SJSA1 (cell line): ENCODE data around the gene ZGRF1. TPM values are rescaled to one million over a fixed set of nuclear protein-coding genes. Genes with fewer than 3 reads are reported as not detected.
"Not testable (repeated sequence)": the region's sequence is repeated elsewhere in the genome, so short reads cannot be mapped to it uniquely, and the experiment has no call there.

Experiments
- DNase-seq, 2 experiments: peaks; one replicate each; pipeline ENCODE4 v3.0.0-alpha.2; 2015 to 2020; ENCODE audit warnings: low spot score in 2 of 2, low read depth in 1 of 2
- H3K27ac ChIP-seq: fragments of 250-450 bp; sonication (Bioruptor Pico); 2 replicates; pipeline ENCODE4 v1.5.1; 2020; ENCODE audit warnings: mild to moderate bottlenecking, moderate library complexity
- H3K27me3 ChIP-seq: fragments of 250-450 bp; sonication (Bioruptor Pico); replicated peaks from 2 replicates; pipeline ENCODE4 v1.5.1; 2020; ENCODE audit warnings: mild to moderate bottlenecking, moderate library complexity
- H3K36me3 ChIP-seq: fragments of 250-450 bp; sonication (Bioruptor Pico); 2 replicates; pipeline ENCODE4 v1.5.1; 2020; ENCODE audit warnings: mild to moderate bottlenecking
- H3K4me1 ChIP-seq: fragments of 250-450 bp; sonication (Bioruptor Pico); replicated peaks from 2 replicates; pipeline ENCODE4 v1.6.1; 2021; ENCODE audit warnings: mild to moderate bottlenecking
- H3K4me3 ChIP-seq: fragments of 250-450 bp; sonication (Bioruptor Pico); 2 replicates; pipeline ENCODE4 v1.5.1; 2020; ENCODE audit warnings: mild to moderate bottlenecking
- H3K9me3 ChIP-seq: fragments of 250-450 bp; sonication (Bioruptor Pico); replicated peaks from 2 replicates; pipeline ENCODE4 v1.5.1; 2020; ENCODE audit warnings: mild to moderate bottlenecking
- total RNA-seq: library from RNA; depleted of rRNA; stranded (reverse); fragments of >200 nt; shearing (Covaris generic); gene quantifications from 2 replicates; pipeline ENCODE4 v1.2.3, GENCODE V29; 2014; rRNA removed

Gene ZGRF1
- total RNA-seq, 1 experiment from 2014 or later: 22.3 TPM

DNA sequence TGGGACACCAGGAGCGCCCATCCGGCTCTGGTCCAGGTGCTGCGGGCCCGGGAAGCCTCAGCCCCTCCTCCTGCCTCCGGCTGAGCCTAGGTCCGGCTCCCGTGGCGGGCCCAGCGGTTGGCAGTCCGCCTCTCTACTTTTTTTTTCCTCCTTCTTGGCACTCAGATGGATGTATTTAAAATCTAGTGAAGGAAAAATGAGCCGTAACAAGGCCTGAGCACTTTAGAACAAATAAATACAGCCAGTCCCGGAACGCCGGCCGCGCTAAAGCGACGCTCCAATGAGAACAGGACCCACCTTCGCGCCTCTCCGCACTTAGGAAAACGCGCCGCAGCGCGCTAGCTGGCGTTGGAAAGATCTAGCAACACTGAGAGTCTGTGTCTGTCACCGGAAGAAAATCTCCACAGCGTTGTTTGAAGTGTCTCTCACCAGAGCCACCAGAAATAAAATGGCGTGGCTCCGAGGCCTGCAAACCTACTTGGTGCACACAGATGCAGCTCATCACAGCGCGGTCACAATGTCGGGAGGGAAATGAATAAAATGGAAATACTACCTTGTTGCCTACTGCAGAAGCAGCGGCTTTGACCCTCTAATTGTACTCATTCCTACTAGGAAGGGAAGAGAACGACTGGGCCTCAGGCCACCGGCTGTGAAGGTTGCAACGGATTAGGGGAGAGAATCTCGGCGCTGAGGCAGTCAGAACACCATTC is 125.5 kb downstream of the ZGRF1 start:
- Histone ChIP-seq H3K9me3 (no peaks in the 10 kb centered on the region), H3K4me3 (no peak overlapping the region), H3K27ac (no peak overlapping the region), H3K27me3 (peaks cover 58% of the 10 kb centered on the region), H3K4me1 (peaks cover 16% of the 10 kb centered on the region), H3K36me3 (no peaks in the 10 kb centered on the region)
- no peak for DNase-seq

DNA sequence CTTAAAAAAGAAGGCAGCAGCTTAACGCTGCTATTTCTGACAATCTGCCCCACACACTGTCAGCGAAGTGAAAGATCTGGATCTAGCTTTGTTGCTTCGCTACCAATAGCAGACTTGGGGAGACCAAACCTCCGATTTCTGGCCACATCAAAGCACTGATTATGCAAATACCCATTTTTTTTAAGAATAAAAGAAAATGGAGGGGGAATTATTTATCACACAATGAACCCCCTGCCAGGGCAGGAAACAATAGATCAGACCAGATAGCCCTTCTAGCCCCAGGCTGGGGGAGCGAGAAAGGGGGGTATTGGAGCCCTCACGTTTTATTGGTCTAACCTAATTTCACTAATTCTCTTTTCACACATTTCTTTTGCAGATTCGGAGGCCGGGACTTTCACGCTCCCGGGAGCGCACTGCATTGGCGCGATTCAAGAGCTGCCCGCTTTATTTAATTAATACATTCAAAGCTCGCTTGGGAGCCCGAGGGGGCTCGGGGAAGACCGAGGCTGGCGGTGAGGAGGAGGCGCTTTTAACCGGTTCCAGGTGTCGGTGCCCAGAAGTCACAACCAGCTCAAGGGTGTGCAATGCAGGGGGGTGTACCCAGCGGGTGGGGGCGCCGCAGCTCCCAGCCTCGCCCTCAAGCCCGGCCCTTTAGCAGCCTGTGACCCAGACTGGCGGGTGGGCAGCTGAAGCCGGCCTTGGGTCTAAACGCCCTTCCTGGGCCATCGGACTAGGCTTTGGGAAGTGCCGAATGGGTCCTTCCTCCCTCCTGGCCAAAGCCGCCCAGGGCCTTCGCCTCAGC is 126.2 kb downstream of the ZGRF1 start:
- no peaks in the 10 kb centered on the region for H3K9me3 ChIP-seq
- no peak overlapping the region for H3K4me3 ChIP-seq
- H3K27me3 ChIP-seq: peaks cover 59% of the 10 kb centered on the region
- DNase-seq: no peak
- peaks cover 11% of the 10 kb centered on the region for H3K4me1 ChIP-seq
- H3K27ac ChIP-seq: no peak overlapping the region
- H3K36me3 ChIP-seq: no peaks in the 10 kb centered on the region

DNA sequence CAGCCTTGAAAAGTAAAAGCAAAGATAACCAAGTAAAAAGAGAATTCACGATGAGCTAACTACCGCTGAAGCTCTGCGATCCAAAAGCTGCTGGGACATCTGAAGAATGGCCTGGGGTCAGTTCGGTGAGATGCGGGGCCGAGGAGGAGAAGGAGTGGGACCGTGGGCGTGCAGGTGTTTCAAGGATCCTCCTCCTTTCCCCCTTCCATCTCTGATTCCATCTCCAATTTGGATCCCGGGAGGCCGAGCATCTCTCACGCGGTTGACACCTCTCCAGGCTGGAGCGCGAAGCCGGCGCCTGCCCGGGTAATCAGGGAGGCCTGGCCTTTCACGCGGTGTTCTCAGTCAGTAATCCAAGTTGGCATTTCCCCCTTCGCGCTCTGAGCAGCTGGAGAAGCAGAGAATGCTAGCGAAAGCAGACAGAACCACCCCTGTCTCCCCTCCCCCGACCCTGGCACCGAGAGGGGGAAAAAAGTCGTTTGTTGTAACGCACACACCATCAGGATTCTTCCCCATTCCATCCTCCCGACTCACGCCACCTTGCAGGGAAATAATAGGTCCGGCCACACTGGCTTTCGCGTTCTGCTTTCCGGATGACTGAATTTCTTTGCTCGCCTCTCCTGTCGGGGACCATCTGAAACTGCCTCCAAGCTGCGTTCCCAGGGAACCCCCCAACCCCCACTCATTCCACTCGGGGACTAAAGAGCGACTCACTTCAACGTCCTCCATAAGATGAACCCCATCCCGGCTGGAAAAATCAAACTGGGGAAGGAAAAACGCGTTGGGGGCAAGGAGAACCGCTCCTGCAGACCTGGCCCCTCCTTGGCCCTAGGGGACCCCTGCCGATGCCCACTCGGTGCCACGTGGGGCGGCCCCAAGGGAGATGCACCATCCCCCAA is 127.2 kb downstream of the ZGRF1 start:
- H3K9me3 ChIP-seq: no peaks in the 10 kb centered on the region
- H3K27ac ChIP-seq: no peak overlapping the region
- H3K4me1 ChIP-seq: peaks cover 1% of the 10 kb centered on the region
- no peak overlapping the region for H3K4me3 ChIP-seq
- H3K27me3 ChIP-seq: peaks cover 56% of the 10 kb centered on the region
- DNase-seq: no peak
- H3K36me3 ChIP-seq: no peaks in the 10 kb centered on the region

DNA sequence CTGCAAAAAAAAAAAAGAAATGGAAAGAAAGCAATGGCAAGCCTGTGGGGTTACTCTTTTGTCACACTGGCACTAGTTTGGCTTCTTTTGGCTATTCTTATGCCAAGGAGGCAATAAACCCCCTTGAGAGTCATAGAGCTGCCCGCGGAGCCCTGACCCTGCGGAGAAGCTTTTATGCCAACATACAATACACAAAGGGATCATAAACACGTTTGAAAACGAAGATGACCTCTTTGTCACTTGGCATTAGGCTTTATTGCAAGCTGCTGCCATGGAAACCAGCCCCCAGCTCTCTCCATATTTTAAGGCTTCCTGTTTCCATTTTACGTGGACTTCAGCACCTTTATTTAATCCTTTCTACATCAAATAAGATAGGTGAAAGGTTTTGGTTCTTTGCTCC is 128.4 kb downstream of the ZGRF1 start:
- Histone ChIP-seq H3K27ac (no peak overlapping the region), H3K4me1 (no peaks in the 10 kb centered on the region), H3K4me3 (no peak overlapping the region), H3K9me3 (no peaks in the 10 kb centered on the region), H3K27me3 (peaks cover 53% of the 10 kb centered on the region), H3K36me3 (no peaks in the 10 kb centered on the region)
- DNase-seq: no peak

DNA sequence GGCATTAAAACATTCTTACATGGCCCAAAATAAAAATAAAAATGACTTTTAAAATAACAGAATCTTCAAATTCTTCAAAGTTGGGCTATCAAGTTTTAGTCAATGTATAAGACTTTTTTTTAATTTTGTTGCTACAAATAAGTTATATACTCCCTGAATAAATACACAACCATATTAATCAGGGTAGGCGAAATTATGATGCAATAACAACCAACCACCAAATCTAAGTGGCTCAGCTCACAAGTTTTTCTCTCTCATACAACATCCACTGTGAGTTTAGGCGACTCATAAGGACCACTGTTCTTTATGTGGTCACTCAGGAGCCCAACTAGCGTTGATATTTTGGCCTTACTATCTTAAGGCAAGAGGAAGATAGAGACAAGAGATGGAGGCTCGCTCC is 131.9 kb downstream of the ZGRF1 start:
- Histone ChIP-seq H3K4me3 (no peak overlapping the region), H3K27me3 (peaks cover 38% of the 10 kb centered on the region), H3K9me3 (no peaks in the 10 kb centered on the region), H3K4me1 (no peaks in the 10 kb centered on the region), H3K36me3 (no peaks in the 10 kb centered on the region), H3K27ac (no peak overlapping the region)
- DNase-seq: no peak

DNA sequence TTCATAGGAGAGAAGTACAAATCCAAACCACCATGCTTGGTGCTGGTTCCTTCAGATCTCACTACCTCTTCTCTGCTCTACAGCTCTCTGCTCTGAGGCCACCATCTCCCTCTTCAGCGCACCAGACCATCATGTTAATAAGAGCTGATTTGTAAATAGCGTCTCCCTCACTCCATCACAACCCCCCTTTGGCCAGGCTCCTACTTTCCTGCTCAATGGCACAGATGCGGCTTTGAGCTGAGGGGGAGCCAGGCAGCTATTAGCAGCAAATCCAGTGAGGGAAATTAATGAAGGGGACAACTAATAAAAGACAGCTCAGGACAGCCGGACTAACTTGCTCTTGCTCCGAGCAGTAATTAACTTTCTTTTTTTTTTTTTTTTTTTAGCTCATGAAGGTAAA is 133.8 kb downstream of the ZGRF1 start:
- peaks cover 26% of the 10 kb centered on the region for H3K27me3 ChIP-seq

DNA sequence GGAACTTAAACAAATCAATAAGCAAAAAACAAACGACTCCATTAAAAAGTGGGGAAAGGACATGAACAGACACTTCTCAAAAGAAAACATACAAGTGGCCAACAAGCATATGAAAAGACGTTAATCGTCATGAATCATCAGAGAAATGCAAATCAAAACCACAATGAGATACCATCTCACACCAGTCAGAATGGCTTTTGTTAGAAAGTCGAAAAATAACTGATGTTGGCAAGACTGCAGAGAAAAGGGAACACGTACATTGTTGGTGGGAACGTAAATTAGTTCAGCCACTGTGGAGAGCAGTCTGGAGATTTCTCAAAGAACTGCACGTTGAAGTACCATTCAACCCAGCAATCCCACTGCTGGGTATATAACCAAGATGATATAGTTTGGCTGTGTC is 144.4 kb downstream of the ZGRF1 start:
- H3K4me3 ChIP-seq: no peak overlapping the region
- no peaks in the 10 kb centered on the region for H3K27me3 ChIP-seq
- no peaks in the 10 kb centered on the region for H3K4me1 ChIP-seq
- no peaks in the 10 kb centered on the region; the same call in 1 of the 2 replicates for H3K9me3 ChIP-seq
- H3K27ac ChIP-seq: no peak overlapping the region
- no peaks in the 10 kb centered on the region for H3K36me3 ChIP-seq
- DNase-seq: no peak

More for the DNA sequence above, 133.8 kb downstream of the ZGRF1 start:
- Histone ChIP-seq H3K4me1 (no peaks in the 10 kb centered on the region), H3K36me3 (no peaks in the 10 kb centered on the region), H3K27ac (no peak overlapping the region), H3K4me3 (no peak overlapping the region), H3K9me3 (no peaks in the 10 kb centered on the region)
- no peak for DNase-seq

DNA sequence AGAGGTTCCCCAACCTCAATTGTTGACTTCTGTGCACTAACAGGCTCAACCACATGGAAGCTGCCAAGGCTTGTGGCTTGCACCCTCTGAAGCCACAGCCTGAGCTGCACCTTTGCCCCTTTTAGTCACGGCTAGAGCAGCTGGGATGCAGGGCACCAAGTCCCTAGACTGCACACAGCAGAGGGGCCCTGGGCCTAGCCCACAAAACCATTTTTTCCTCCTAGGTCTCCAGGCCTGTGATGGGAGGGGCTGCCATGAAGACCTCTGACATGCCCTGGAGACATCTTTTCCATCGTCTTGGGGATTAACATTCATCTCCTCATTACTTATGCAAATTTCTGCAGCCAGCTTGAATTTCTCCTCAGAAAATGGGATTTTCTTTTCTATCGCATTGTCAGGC is 145.9 kb downstream of the ZGRF1 start:
- H3K9me3 ChIP-seq, H3K27me3 ChIP-seq, H3K4me3 ChIP-seq, DNase-seq, H3K27ac ChIP-seq, H3K4me1 ChIP-seq, H3K36me3 ChIP-seq: not testable (repeated sequence)

Other genes with a start within 250 kb of the ZGRF1 start
- 0.03 TPM in 1 of 2 replicates, not detected in the other for gene NEUROG2, start 120.7 kb downstream of the ZGRF1 start, total RNA-seq
- gene LARP7, start 234 bp upstream of the ZGRF1 start, total RNA-seq: 42.5 and 50.0 TPM in 2 replicates